Suprapubic skin (tissue), 4 donors: ENCODE measurements around the gene CDK15. TPM values are rescaled to one million over a fixed set of nuclear protein-coding genes. Genes with fewer than 3 reads are reported as not detected.

ENCODE experiments used
- DNase-seq, 2 donors: peaks; one replicate each; pipeline ENCODE4 v3.0.0-alpha.2; 2019; ENCODE audit warnings: low spot score in 2 of 2
- H3K27ac ChIP-seq: fragments of 200-600 bp; sonication (generic); one replicate; pipeline ENCODE4 v1.5.1; 2019
- H3K27me3 ChIP-seq: fragments of 200-600 bp; sonication (generic); one replicate; pipeline ENCODE4 v1.5.1; 2019
- H3K36me3 ChIP-seq: fragments of 200-600 bp; sonication (generic); one replicate; pipeline ENCODE4 v1.5.1; 2019
- H3K4me1 ChIP-seq: fragments of 200-600 bp; sonication (generic); one replicate; pipeline ENCODE4 v1.5.1; 2019
- H3K4me3 ChIP-seq: fragments of 200-600 bp; sonication (generic); one replicate; pipeline ENCODE4 v1.5.1; 2019; ENCODE audit warnings: mild to moderate bottlenecking
- H3K9me3 ChIP-seq: fragments of 200-600 bp; sonication (generic); one replicate; pipeline ENCODE4 v1.5.1; 2019
- EP300 ChIP-seq: sonication (generic); formaldehyde crosslinking; IDR thresholded peaks from one replicate; pipeline ENCODE4 v1.6.1; 2017; ENCODE audit warnings: antibody characterized with exemption
- POLR2A ChIP-seq, 2 donors: fragments of 450-650 bp; IDR thresholded peaks; one replicate each; pipeline ENCODE4 v1.6.1; 2017; ENCODE audit warnings: antibody characterized with exemption in 2 of 2, mild to moderate bottlenecking in 2 of 2, moderate library complexity in 2 of 2
- POLR2AphosphoS5 ChIP-seq, 3 donors: sonication (generic); formaldehyde crosslinking; IDR thresholded peaks; one replicate each; pipeline ENCODE4 v1.6.1; 2017; ENCODE audit warnings: antibody characterized with exemption in 3 of 3
- WGBS: methylation state at CpG from one replicate; pipeline ENCODE4 v1.1.5; 2018; 5-methylcytosine and 5-hydroxymethylcytosine counted together
- total RNA-seq, 4 donors: library from RNA; depleted of rRNA; stranded (reverse); fragments of >200 nt; gene quantifications; one replicate each; pipeline ENCODE4 v1.1.0, GENCODE V29; 2016
- TF ChIP-seq, protein P1 (sequence below), 2 donors: fragments of 200-600 bp in 1 of 2; fragments of 450-650 bp in 1 of 2; sonication (generic) in 1 of 2; IDR thresholded peaks; one replicate each; pipeline ENCODE4 v1.5.1; 2016 to 2019; ENCODE audit warnings: antibody characterized with exemption in 2 of 2, mild to moderate bottlenecking in 1 of 2, moderate library complexity in 1 of 2

Gene CDK15
- total RNA-seq, 4 donors from 2014 or later, result 0.13 to 0.97 (median 0.66) TPM

GRCh38 chr2:201816657-201817575 lies 10.6 kb downstream of the CDK15 start:
- no peak overlapping the region for H3K4me3 ChIP-seq
- no peak overlapping the region for H3K27ac ChIP-seq
- TF ChIP-seq EP300 (no peak), POLR2AphosphoS5 (IDR thresholded peaks at IDR 0.05) (no peak), POLR2A (IDR thresholded peaks at IDR 0.05) (no peak)
- TF ChIP-seq, protein P1, sequence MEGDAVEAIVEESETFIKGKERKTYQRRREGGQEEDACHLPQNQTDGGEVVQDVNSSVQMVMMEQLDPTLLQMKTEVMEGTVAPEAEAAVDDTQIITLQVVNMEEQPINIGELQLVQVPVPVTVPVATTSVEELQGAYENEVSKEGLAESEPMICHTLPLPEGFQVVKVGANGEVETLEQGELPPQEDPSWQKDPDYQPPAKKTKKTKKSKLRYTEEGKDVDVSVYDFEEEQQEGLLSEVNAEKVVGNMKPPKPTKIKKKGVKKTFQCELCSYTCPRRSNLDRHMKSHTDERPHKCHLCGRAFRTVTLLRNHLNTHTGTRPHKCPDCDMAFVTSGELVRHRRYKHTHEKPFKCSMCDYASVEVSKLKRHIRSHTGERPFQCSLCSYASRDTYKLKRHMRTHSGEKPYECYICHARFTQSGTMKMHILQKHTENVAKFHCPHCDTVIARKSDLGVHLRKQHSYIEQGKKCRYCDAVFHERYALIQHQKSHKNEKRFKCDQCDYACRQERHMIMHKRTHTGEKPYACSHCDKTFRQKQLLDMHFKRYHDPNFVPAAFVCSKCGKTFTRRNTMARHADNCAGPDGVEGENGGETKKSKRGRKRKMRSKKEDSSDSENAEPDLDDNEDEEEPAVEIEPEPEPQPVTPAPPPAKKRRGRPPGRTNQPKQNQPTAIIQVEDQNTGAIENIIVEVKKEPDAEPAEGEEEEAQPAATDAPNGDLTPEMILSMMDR (IDR thresholded peaks at IDR 0.05), result no peak
- H3K9me3 ChIP-seq, result no peaks in the 10 kb centered on the region
- no peaks in the 10 kb centered on the region for H3K36me3 ChIP-seq
- no peaks in the 10 kb centered on the region for H3K27me3 ChIP-seq
- no peak for DNase-seq
- 71% methylated on average over 5 of the region's 5 CpGs for WGBS
- H3K4me1 ChIP-seq, result no peaks in the 10 kb centered on the region

DNA sequence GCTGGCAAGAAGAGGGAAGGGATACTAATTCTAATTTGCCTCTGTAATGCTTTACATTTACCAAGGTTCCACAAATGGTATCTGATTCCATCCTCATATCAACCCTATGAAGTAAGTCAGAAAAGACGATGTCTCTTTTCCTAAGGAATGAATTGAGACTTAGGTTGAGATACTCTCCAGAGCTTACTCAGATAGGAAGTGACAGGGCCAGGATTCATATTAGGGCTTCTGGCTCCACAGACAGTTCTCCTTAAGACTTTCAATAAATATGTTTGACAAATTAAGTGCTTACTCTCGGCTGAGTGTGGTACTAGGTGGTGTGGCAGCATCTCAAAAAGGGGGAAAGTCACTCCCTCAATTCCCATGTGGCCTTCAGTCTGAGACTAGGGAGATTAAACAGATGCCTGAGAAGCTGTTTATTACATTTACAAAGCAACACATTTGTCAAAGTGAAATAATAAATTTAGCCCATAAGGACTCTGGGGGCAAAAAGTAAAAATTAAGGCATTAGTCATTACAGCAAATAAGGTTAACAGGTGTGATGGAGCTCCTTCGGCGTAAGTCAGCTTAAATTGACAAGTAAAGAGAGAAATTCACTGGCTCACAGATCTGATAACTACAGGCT lies 14.2 kb downstream of the CDK15 start:
- Histone ChIP-seq H3K27ac (no peak overlapping the region), H3K4me3 (no peak overlapping the region), H3K9me3 (no peaks in the 10 kb centered on the region), H3K27me3 (no peaks in the 10 kb centered on the region), H3K36me3 (no peaks in the 10 kb centered on the region), H3K4me1 (no peaks in the 10 kb centered on the region)
- no peak for DNase-seq
- TF ChIP-seq POLR2A (IDR thresholded peaks at IDR 0.05) (no peak), POLR2AphosphoS5 (IDR thresholded peaks at IDR 0.05) (no peak), EP300 (no peak)
- TF ChIP-seq, protein P1 (IDR thresholded peaks at IDR 0.05), result no peak
- WGBS, result 79% methylated on average over 4 of the region's 4 CpGs

- Histone ChIP-seq H3K4me1 (no peaks in the 10 kb centered on the region), H3K9me3 (no peaks in the 10 kb centered on the region), H3K27ac (no peak overlapping the region), H3K4me3 (no peak overlapping the region), H3K27me3 (no peaks in the 10 kb centered on the region), H3K36me3 (no peaks in the 10 kb centered on the region)
- 85% methylated on average over 5 of the region's 5 CpGs for WGBS
- DNase-seq, result no peak
- TF ChIP-seq, protein P1 (IDR thresholded peaks at IDR 0.05), result no peak
- TF ChIP-seq POLR2A (IDR thresholded peaks at IDR 0.05) (no peak), EP300 (no peak)
Observed at GRCh38 chr2:201821080-201821479, 14.7 kb downstream of the CDK15 start.

- TF ChIP-seq POLR2A (IDR thresholded peaks at IDR 0.05) (no peak), POLR2AphosphoS5 (IDR thresholded peaks at IDR 0.05) (no peak), EP300 (no peak)
- TF ChIP-seq, protein P1 (IDR thresholded peaks at IDR 0.05), result no peak
- Histone ChIP-seq H3K4me3 (no peak overlapping the region), H3K27me3 (no peaks in the 10 kb centered on the region), H3K4me1 (no peaks in the 10 kb centered on the region), H3K36me3 (no peaks in the 10 kb centered on the region), H3K9me3 (no peaks in the 10 kb centered on the region), H3K27ac (no peak overlapping the region)
- DNase-seq, result no peak
- 85% methylated on average over 1 of the region's 1 CpG for WGBS
Observed at GRCh38 chr2:201824212-201824611, 17.9 kb downstream of the CDK15 start.

GRCh38 chr2:201827621-201828020 lies 21.3 kb downstream of the CDK15 start:
- 86% methylated on average over 3 of the region's 3 CpGs for WGBS

More at GRCh38 chr2:201827621-201828020, 21.3 kb downstream of the CDK15 start:
- TF ChIP-seq POLR2AphosphoS5 (IDR thresholded peaks at IDR 0.05) (no peak), POLR2A (IDR thresholded peaks at IDR 0.05) (no peak), EP300 (no peak)
- TF ChIP-seq, protein P1 (IDR thresholded peaks at IDR 0.05), result no peak
- H3K27ac ChIP-seq, result no peak overlapping the region
- no peaks in the 10 kb centered on the region for H3K27me3 ChIP-seq
- no peak for DNase-seq
- no peaks in the 10 kb centered on the region for H3K4me1 ChIP-seq
- no peaks in the 10 kb centered on the region for H3K36me3 ChIP-seq
- no peak overlapping the region for H3K4me3 ChIP-seq
- no peaks in the 10 kb centered on the region for H3K9me3 ChIP-seq
